ENCODE measurements around the gene IL23R. TPM values are rescaled to one million over a fixed set of nuclear protein-coding genes. Genes with fewer than 3 reads are reported as not detected.

Gene IL23R
- total and polyA plus RNA-seq, 4 donors: 0.21 TPM; not detected in 3

GRCh38 chr1:67213164-67213563, 46.9 kb downstream of the IL23R start:
- H3K27ac ChIP-seq (ENCODE audit: low read depth in 1 of 2, low read length in 2 of 2): no peak overlapping the region
- DNase-seq (no peak), ATAC-seq (ENCODE audit: low FRiP score) (no peak)
- intact Hi-C loops (cut with DNase I): loop anchor here in 1 of 2 donors (5.0 kb wide), 1 partner anchor 289 kb away; no protein-coding TSS in a partner anchor
- no peaks in the 10 kb centered on the region for H3K36me3 ChIP-seq (ENCODE audit: control insufficient read depth in 1 of 2, insufficient read depth in 2 of 2, low read length in 1 of 2)
- no peak overlapping the region for H3K4me3 ChIP-seq (ENCODE audit: low read length in 2 of 2)
- no peaks in the 10 kb centered on the region for H3K9me3 ChIP-seq (ENCODE audit: control insufficient read depth, low read length)
- H3K27me3 ChIP-seq (ENCODE audit: control insufficient read depth in 1 of 2, insufficient read depth in 2 of 2, low read length in 1 of 2): peaks cover 0 to 2% of the 10 kb centered on the region in 2 donors
- H3K4me1 ChIP-seq (ENCODE audit: control insufficient read depth in 1 of 2, insufficient read depth in 2 of 2, low read length in 2 of 2): no peaks in the 10 kb centered on the region
- 40 to 43% methylated on average over 3 of the region's 3 CpGs for WGBS, 2 donors

- intact Hi-C loops (cut with DNase I): loop anchor here in 1 of 2 donors (5.0 kb wide), 1 partner anchor 288 kb away; no protein-coding TSS in a partner anchor
- ATAC-seq (ENCODE audit: low FRiP score) (no peak), DNase-seq (no peak)
- 79 to 89% methylated on average over 1 of the region's 1 CpG for WGBS, 2 donors
- Histone ChIP-seq H3K4me3 (ENCODE audit: low read length in 2 of 2) (no peak overlapping the region), H3K4me1 (ENCODE audit: control insufficient read depth in 1 of 2, insufficient read depth in 2 of 2, low read length in 2 of 2) (no peaks in the 10 kb centered on the region), H3K36me3 (ENCODE audit: control insufficient read depth in 1 of 2, insufficient read depth in 2 of 2, low read length in 1 of 2) (no peaks in the 10 kb centered on the region), H3K9me3 (ENCODE audit: control insufficient read depth, low read length) (no peaks in the 10 kb centered on the region), H3K27me3 (ENCODE audit: control insufficient read depth in 1 of 2, insufficient read depth in 2 of 2, low read length in 1 of 2) (no peaks in the 10 kb centered on the region), H3K27ac (ENCODE audit: low read depth in 1 of 2, low read length in 2 of 2) (no peak overlapping the region)
Observed at GRCh38 chr1:67213948-67214347, 47.7 kb downstream of the IL23R start.

GRCh38 chr1:67214420-67215174, 48.3 kb downstream of the IL23R start:
- Histone ChIP-seq H3K36me3 (ENCODE audit: control insufficient read depth in 1 of 2, insufficient read depth in 2 of 2, low read length in 1 of 2) (no peaks in the 10 kb centered on the region), H3K4me1 (ENCODE audit: control insufficient read depth in 1 of 2, insufficient read depth in 2 of 2, low read length in 2 of 2) (no peaks in the 10 kb centered on the region), H3K9me3 (ENCODE audit: control insufficient read depth, low read length) (no peaks in the 10 kb centered on the region), H3K27ac (ENCODE audit: low read depth in 1 of 2, low read length in 2 of 2) (no peak overlapping the region), H3K4me3 (ENCODE audit: low read length in 2 of 2) (no peak overlapping the region), H3K27me3 (ENCODE audit: control insufficient read depth in 1 of 2, insufficient read depth in 2 of 2, low read length in 1 of 2) (no peaks in the 10 kb centered on the region)
- DNase-seq (no peak), ATAC-seq (ENCODE audit: low FRiP score) (no peak)
- intact Hi-C loops (cut with DNase I): loop anchor here in 1 of 2 donors (5.0 kb wide), 1 partner anchor 288 kb away; no protein-coding TSS in a partner anchor
- 87 to 91% methylated on average over 11 of the region's 11 CpGs for WGBS, 2 donors

GRCh38 chr1:67216401-67216800, 50.1 kb downstream of the IL23R start:
- H3K9me3 ChIP-seq (ENCODE audit: control insufficient read depth, low read length): no peaks in the 10 kb centered on the region
- H3K36me3 ChIP-seq (ENCODE audit: control insufficient read depth in 1 of 2, insufficient read depth in 2 of 2, low read length in 1 of 2): no peaks in the 10 kb centered on the region
- no peak for DNase-seq
- intact Hi-C loops (cut with DNase I): no loop called here
- H3K4me3 ChIP-seq (ENCODE audit: low read length in 2 of 2): no peak overlapping the region
- H3K4me1 ChIP-seq (ENCODE audit: control insufficient read depth in 1 of 2, insufficient read depth in 2 of 2, low read length in 2 of 2): no peaks in the 10 kb centered on the region
- ATAC-seq (ENCODE audit: low FRiP score): no peak
- H3K27me3 ChIP-seq (ENCODE audit: control insufficient read depth in 1 of 2, insufficient read depth in 2 of 2, low read length in 1 of 2): peaks cover 0 to 2% of the 10 kb centered on the region in 2 donors
- WGBS, 2 donors: 97 to 100% methylated on average over 1 of the region's 1 CpG
- H3K27ac ChIP-seq (ENCODE audit: low read depth in 1 of 2, low read length in 2 of 2): no peak overlapping the region

- ATAC-seq (ENCODE audit: low FRiP score): no peak
- Histone ChIP-seq H3K4me3 (ENCODE audit: low read length in 2 of 2) (no peak overlapping the region), H3K36me3 (ENCODE audit: control insufficient read depth in 1 of 2, insufficient read depth in 2 of 2, low read length in 1 of 2) (no peaks in the 10 kb centered on the region), H3K9me3 (ENCODE audit: control insufficient read depth, low read length) (no peaks in the 10 kb centered on the region), H3K27me3 (ENCODE audit: control insufficient read depth in 1 of 2, insufficient read depth in 2 of 2, low read length in 1 of 2) (peaks cover 0 to 2% of the 10 kb centered on the region in 2 donors), H3K4me1 (ENCODE audit: control insufficient read depth in 1 of 2, insufficient read depth in 2 of 2, low read length in 2 of 2) (no peaks in the 10 kb centered on the region), H3K27ac (ENCODE audit: low read depth in 1 of 2, low read length in 2 of 2) (no peak overlapping the region)
- DNase-seq: no peak
- intact Hi-C loops (cut with DNase I): no loop called here
- WGBS, 2 donors: 21 to 28% methylated on average over 1 of the region's 1 CpG
Observed at GRCh38 chr1:67217417-67217816, 51.2 kb downstream of the IL23R start.

GRCh38 chr1:67217938-67218337, 51.7 kb downstream of the IL23R start:
- Histone ChIP-seq H3K27ac (ENCODE audit: low read depth in 1 of 2, low read length in 2 of 2) (no peak overlapping the region), H3K9me3 (ENCODE audit: control insufficient read depth, low read length) (no peaks in the 10 kb centered on the region), H3K27me3 (ENCODE audit: control insufficient read depth in 1 of 2, insufficient read depth in 2 of 2, low read length in 1 of 2) (peaks cover 0 to 2% of the 10 kb centered on the region in 2 donors), H3K36me3 (ENCODE audit: control insufficient read depth in 1 of 2, insufficient read depth in 2 of 2, low read length in 1 of 2) (no peaks in the 10 kb centered on the region), H3K4me1 (ENCODE audit: control insufficient read depth in 1 of 2, insufficient read depth in 2 of 2, low read length in 2 of 2) (no peaks in the 10 kb centered on the region), H3K4me3 (ENCODE audit: low read length in 2 of 2) (no peak overlapping the region)
- DNase-seq: no peak
- no peak for ATAC-seq (ENCODE audit: low FRiP score)
- 50 to 55% methylated on average over 1 of the region's 1 CpG for WGBS, 2 donors
- intact Hi-C loops (cut with DNase I): no loop called here

- intact Hi-C loops (cut with DNase I): no loop called here
- DNase-seq (no peak), ATAC-seq (ENCODE audit: low FRiP score) (no peak)
- H3K4me1 ChIP-seq (ENCODE audit: control insufficient read depth in 1 of 2, insufficient read depth in 2 of 2, low read length in 2 of 2): no peaks in the 10 kb centered on the region
- H3K4me3 ChIP-seq (ENCODE audit: low read length in 2 of 2): no peak overlapping the region
- H3K36me3 ChIP-seq (ENCODE audit: control insufficient read depth in 1 of 2, insufficient read depth in 2 of 2, low read length in 1 of 2): no peaks in the 10 kb centered on the region
- H3K27me3 ChIP-seq (ENCODE audit: control insufficient read depth in 1 of 2, insufficient read depth in 2 of 2, low read length in 1 of 2): peaks cover 0 to 2% of the 10 kb centered on the region in 2 donors
- WGBS, 2 donors: 67 to 73% methylated on average over 2 of the region's 2 CpGs
- H3K27ac ChIP-seq (ENCODE audit: low read depth in 1 of 2, low read length in 2 of 2): no peak overlapping the region
- H3K9me3 ChIP-seq (ENCODE audit: control insufficient read depth, low read length): peaks cover 3% of the 10 kb centered on the region
Observed at GRCh38 chr1:67224856-67225255, 58.6 kb downstream of the IL23R start.

- intact Hi-C loops (cut with DNase I): no loop called here
- WGBS, 2 donors: 84 to 86% methylated on average over 3 of the region's 3 CpGs
- H3K9me3 ChIP-seq (ENCODE audit: control insufficient read depth, low read length): peaks cover 3% of the 10 kb centered on the region
Observed at GRCh38 chr1:67226688-67227087, 60.4 kb downstream of the IL23R start.

GRCh38 chr1:67227196-67227595, 60.9 kb downstream of the IL23R start:
- 59 to 61% methylated on average over 1 of the region's 1 CpG for WGBS, 2 donors
- H3K27ac ChIP-seq (ENCODE audit: low read depth in 1 of 2, low read length in 2 of 2): no peak overlapping the region
- no peak overlapping the region for H3K4me3 ChIP-seq (ENCODE audit: low read length in 2 of 2)
- no peaks in the 10 kb centered on the region for H3K27me3 ChIP-seq (ENCODE audit: control insufficient read depth in 1 of 2, insufficient read depth in 2 of 2, low read length in 1 of 2)
- H3K36me3 ChIP-seq (ENCODE audit: control insufficient read depth in 1 of 2, insufficient read depth in 2 of 2, low read length in 1 of 2): no peaks in the 10 kb centered on the region
- intact Hi-C loops (cut with DNase I): no loop called here
- no peaks in the 10 kb centered on the region for H3K4me1 ChIP-seq (ENCODE audit: control insufficient read depth in 1 of 2, insufficient read depth in 2 of 2, low read length in 2 of 2)
- no peak for DNase-seq
- peaks cover 3% of the 10 kb centered on the region for H3K9me3 ChIP-seq (ENCODE audit: control insufficient read depth, low read length)
- ATAC-seq (ENCODE audit: low FRiP score): no peak

More at GRCh38 chr1:67226688-67227087, 60.4 kb downstream of the IL23R start:
- Histone ChIP-seq H3K27me3 (ENCODE audit: control insufficient read depth in 1 of 2, insufficient read depth in 2 of 2, low read length in 1 of 2) (no peaks in the 10 kb centered on the region), H3K4me1 (ENCODE audit: control insufficient read depth in 1 of 2, insufficient read depth in 2 of 2, low read length in 2 of 2) (no peaks in the 10 kb centered on the region), H3K4me3 (ENCODE audit: low read length in 2 of 2) (no peak overlapping the region), H3K27ac (ENCODE audit: low read depth in 1 of 2, low read length in 2 of 2) (no peak overlapping the region), H3K36me3 (ENCODE audit: control insufficient read depth in 1 of 2, insufficient read depth in 2 of 2, low read length in 1 of 2) (no peaks in the 10 kb centered on the region)
- ATAC-seq (ENCODE audit: low FRiP score) (no peak), DNase-seq (no peak)

All from aorta (tissue), 5 donors.